CD4-positive, alpha-beta T cell treated with Interferon alpha-2 for 1 hour (primary cell): ENCODE data around the gene WDR49.

Source experiments
- DNase-seq, 2 donors: peaks; one replicate each; pipeline ENCODE4 v3.0.0-alpha.2; 2020 to 2022

Gene WDR49

GRCh38 chr3:167483708-167484475, 169.8 kb downstream of the WDR49 start:
- DNase-seq = no peak

GRCh38 chr3:167481164-167481563, 172.6 kb downstream of the WDR49 start:
- DNase-seq = no peak

GRCh38 chr3:167480748-167481147, 173.0 kb downstream of the WDR49 start:
- DNase-seq = no peak

- DNase-seq = no peak
Observed at GRCh38 chr3:167473863-167474262, 179.9 kb downstream of the WDR49 start, which contains the start of gene SERPINI2. TSS of gene SERPINI2 (minus strand) at chr3:167474042. CDS start at chr3:167471834, 2,208 bp downstream.

GRCh38 chr3:167469381-167469780, 184.4 kb downstream of the WDR49 start:
- no peak for DNase-seq

GRCh38 chr3:167467848-167468611, 185.7 kb downstream of the WDR49 start:
- DNase-seq = no peak

- DNase-seq = no peak
Observed at GRCh38 chr3:167466966-167467365, 186.8 kb downstream of the WDR49 start.

GRCh38 chr3:167456157-167456799, 197.5 kb downstream of the WDR49 start:
- DNase-seq = no peak

- DNase-seq = no peak
Observed at GRCh38 chr3:167453815-167454214, 199.9 kb downstream of the WDR49 start.

- DNase-seq = no peak
Observed at GRCh38 chr3:167451282-167451681, 202.5 kb downstream of the WDR49 start.

- no peak for DNase-seq
Observed at GRCh38 chr3:167450675-167451074, 203.1 kb downstream of the WDR49 start.

- DNase-seq = no peak
Observed at GRCh38 chr3:167450195-167450594, 203.5 kb downstream of the WDR49 start.

- no peak for DNase-seq
Observed at GRCh38 chr3:167445491-167445890, 208.3 kb downstream of the WDR49 start.

GRCh38 chr3:167441256-167441655, 212.5 kb downstream of the WDR49 start:
- no peak for DNase-seq

- DNase-seq = no peak
Observed at GRCh38 chr3:167437428-167438139, 216.2 kb downstream of the WDR49 start.
